Measurements from ENCODE around the gene MYO19.

DNA sequence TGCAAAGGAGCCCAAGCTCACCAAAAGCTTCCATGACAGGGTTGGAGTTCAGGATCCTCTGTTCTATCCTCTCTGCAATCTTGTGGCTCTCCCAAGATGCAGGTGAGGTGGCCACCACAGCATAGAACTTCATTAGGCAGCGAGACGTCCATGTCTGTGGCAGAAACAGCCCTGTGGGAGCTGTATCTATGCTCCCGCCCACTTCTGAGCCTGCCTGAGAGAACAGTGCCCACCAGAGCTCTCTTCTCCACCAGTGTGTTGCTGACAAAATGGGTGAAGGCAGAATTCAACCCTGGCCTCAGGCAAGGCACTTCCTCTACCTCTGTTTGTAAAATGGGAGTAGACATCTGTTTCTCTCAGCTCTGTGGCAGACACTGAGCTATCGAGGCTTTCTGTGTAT is 18.8 kb downstream of the MYO19 start:
- TF ChIP-seq POLR2AphosphoS5 (IDR thresholded peaks at IDR 0.05; ENCODE audit: low read depth) (no peak), GABPA (IDR thresholded peaks at IDR 0.05; ENCODE audit: low read depth) (no peak), SPI1 (IDR thresholded peaks at IDR 0.05; ENCODE audit: borderline replicate concordance, low read depth) (no peak)
- TF ChIP-seq, protein P1, sequence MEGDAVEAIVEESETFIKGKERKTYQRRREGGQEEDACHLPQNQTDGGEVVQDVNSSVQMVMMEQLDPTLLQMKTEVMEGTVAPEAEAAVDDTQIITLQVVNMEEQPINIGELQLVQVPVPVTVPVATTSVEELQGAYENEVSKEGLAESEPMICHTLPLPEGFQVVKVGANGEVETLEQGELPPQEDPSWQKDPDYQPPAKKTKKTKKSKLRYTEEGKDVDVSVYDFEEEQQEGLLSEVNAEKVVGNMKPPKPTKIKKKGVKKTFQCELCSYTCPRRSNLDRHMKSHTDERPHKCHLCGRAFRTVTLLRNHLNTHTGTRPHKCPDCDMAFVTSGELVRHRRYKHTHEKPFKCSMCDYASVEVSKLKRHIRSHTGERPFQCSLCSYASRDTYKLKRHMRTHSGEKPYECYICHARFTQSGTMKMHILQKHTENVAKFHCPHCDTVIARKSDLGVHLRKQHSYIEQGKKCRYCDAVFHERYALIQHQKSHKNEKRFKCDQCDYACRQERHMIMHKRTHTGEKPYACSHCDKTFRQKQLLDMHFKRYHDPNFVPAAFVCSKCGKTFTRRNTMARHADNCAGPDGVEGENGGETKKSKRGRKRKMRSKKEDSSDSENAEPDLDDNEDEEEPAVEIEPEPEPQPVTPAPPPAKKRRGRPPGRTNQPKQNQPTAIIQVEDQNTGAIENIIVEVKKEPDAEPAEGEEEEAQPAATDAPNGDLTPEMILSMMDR (IDR thresholded peaks at IDR 0.05; ENCODE audit: insufficient read depth, low read length): no peak
- TF ChIP-seq, protein P2, sequence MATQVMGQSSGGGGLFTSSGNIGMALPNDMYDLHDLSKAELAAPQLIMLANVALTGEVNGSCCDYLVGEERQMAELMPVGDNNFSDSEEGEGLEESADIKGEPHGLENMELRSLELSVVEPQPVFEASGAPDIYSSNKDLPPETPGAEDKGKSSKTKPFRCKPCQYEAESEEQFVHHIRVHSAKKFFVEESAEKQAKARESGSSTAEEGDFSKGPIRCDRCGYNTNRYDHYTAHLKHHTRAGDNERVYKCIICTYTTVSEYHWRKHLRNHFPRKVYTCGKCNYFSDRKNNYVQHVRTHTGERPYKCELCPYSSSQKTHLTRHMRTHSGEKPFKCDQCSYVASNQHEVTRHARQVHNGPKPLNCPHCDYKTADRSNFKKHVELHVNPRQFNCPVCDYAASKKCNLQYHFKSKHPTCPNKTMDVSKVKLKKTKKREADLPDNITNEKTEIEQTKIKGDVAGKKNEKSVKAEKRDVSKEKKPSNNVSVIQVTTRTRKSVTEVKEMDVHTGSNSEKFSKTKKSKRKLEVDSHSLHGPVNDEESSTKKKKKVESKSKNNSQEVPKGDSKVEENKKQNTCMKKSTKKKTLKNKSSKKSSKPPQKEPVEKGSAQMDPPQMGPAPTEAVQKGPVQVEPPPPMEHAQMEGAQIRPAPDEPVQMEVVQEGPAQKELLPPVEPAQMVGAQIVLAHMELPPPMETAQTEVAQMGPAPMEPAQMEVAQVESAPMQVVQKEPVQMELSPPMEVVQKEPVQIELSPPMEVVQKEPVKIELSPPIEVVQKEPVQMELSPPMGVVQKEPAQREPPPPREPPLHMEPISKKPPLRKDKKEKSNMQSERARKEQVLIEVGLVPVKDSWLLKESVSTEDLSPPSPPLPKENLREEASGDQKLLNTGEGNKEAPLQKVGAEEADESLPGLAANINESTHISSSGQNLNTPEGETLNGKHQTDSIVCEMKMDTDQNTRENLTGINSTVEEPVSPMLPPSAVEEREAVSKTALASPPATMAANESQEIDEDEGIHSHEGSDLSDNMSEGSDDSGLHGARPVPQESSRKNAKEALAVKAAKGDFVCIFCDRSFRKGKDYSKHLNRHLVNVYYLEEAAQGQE (IDR thresholded peaks at IDR 0.05; ENCODE audit: insufficient replicate concordance, low read depth): no peak
